ENCODE measurements around the gene UNC5B. TPM values are rescaled to one million over a fixed set of nuclear protein-coding genes. Genes with fewer than 3 reads are reported as not detected.

UNC5B gene
- total RNA-seq, 4 donors from 2014 or later = 5.3 to 26.6 (median 17.7) TPM

GRCh38 chr10:71316786-71317160 lies 104.4 kb downstream of the UNC5B start:
- intact Hi-C loops (cut with DNase I; ENCODE audit: low total_unique reads) = loop anchor here (5.0 kb wide), 1 partner anchor 251 kb away; no protein-coding TSS in a partner anchor
- H3K4me1 ChIP-seq = no peaks in the 10 kb centered on the region
- TF ChIP-seq CTCF (IDR thresholded peaks at IDR 0.05) (no peak), POLR2A (IDR thresholded peaks at IDR 0.05) (no peak)
- H3K9me3 ChIP-seq = no peaks in the 10 kb centered on the region
- no peaks in the 10 kb centered on the region for H3K36me3 ChIP-seq
- no peak overlapping the region for H3K4me3 ChIP-seq
- no peaks in the 10 kb centered on the region for H3K27me3 ChIP-seq
- peak overlapping the region in 1 of 2 donors; percentile 30 for H3K27ac ChIP-seq
- no peak for DNase-seq

- intact Hi-C loops (cut with DNase I; ENCODE audit: low total_unique reads) = loop anchor here (5.0 kb wide), 1 partner anchor 250 kb away; no protein-coding TSS in a partner anchor
- no peaks in the 10 kb centered on the region for H3K4me1 ChIP-seq
- TF ChIP-seq CTCF (IDR thresholded peaks at IDR 0.05) (no peak), POLR2A (IDR thresholded peaks at IDR 0.05) (no peak)
- H3K4me3 ChIP-seq = no peak overlapping the region
- no peaks in the 10 kb centered on the region for H3K9me3 ChIP-seq
- DNase-seq = no peak
- H3K36me3 ChIP-seq = no peaks in the 10 kb centered on the region
- H3K27ac ChIP-seq = no peak overlapping the region
- no peaks in the 10 kb centered on the region for H3K27me3 ChIP-seq
These were observed 105.4 kb downstream of the UNC5B start for GRCh38 chr10:71317739-71318138.

- peak within 1 kb of the TSS; percentile 74 to 80 for H3K4me3 ChIP-seq
These were observed 106.9 kb downstream of the UNC5B start, which contains the start of gene SLC29A3 for GRCh38 chr10:71319042-71319799. TSS of gene SLC29A3 (plus strand) at chr10:71319259. CDS start at chr10:71319310, 51 bp downstream.

GRCh38 chr10:71319800-71320392 lies 107.5 kb downstream of the UNC5B start:
- no peaks in the 10 kb centered on the region for H3K4me1 ChIP-seq

More at GRCh38 chr10:71319042-71319799, 106.9 kb downstream of the UNC5B start, which contains the start of gene SLC29A3:
- peak within 1 kb of the TSS; percentile 88 to 92 for H3K27ac ChIP-seq
- no peaks in the 10 kb centered on the region for H3K9me3 ChIP-seq
- H3K36me3 ChIP-seq = no peaks in the 10 kb centered on the region
- H3K4me1 ChIP-seq = no peaks in the 10 kb centered on the region
- DNase-seq = peak; percentile 80 to 83
- TF ChIP-seq CTCF (IDR thresholded peaks at IDR 0.05) (peak; percentile 64 to 72 (median 70)), POLR2A (IDR thresholded peaks at IDR 0.05) (peak; percentile 63 to 85)
- intact Hi-C loops (cut with DNase I; ENCODE audit: low total_unique reads) = loop anchor here (5.0 kb wide), 1 partner anchor 248 kb away; no protein-coding TSS in a partner anchor
- no peaks in the 10 kb centered on the region for H3K27me3 ChIP-seq

More at GRCh38 chr10:71319800-71320392, 107.5 kb downstream of the UNC5B start:
- peak overlapping the region; percentile 88 to 92 for H3K27ac ChIP-seq
- no peaks in the 10 kb centered on the region for H3K27me3 ChIP-seq
- no peaks in the 10 kb centered on the region for H3K9me3 ChIP-seq
- TF ChIP-seq CTCF (IDR thresholded peaks at IDR 0.05) (no peak), POLR2A (IDR thresholded peaks at IDR 0.05) (no peak)
- H3K4me3 ChIP-seq = peak overlapping the region; percentile 74 to 80
- intact Hi-C loops (cut with DNase I; ENCODE audit: low total_unique reads) = loop anchor here (5.0 to 10.0 kb wide), 2 partner anchors 55 to 247 kb away; no protein-coding TSS in a partner anchor
- no peaks in the 10 kb centered on the region for H3K36me3 ChIP-seq
- DNase-seq = no peak
